Neural cell (in vitro differentiated cells): ENCODE results near the gene KRTAP4-7.

Source experiments
- POLR2AphosphoS5 ChIP-seq: IDR thresholded peaks from 2 replicates; pipeline ENCODE4 v1.6.1; 2012
- SMC3 ChIP-seq: fragments of 450-650 bp; conservative IDR thresholded peaks from 2 replicates; pipeline ENCODE4 v1.6.1; 2014; ENCODE audit warnings: antibody characterized with exemption, mild to moderate bottlenecking, moderate library complexity; ENCODE audit not compliant: poor library complexity
- TAF1 ChIP-seq: IDR thresholded peaks from 2 replicates; pipeline ENCODE4 v1.6.1; 2012; ENCODE audit warnings: low read depth
- TF ChIP-seq, protein P1 (sequence below): fragments of 450-650 bp; IDR thresholded peaks from 2 replicates; pipeline ENCODE4 v1.5.1; 2014; ENCODE audit warnings: antibody characterized with exemption, mild to moderate bottlenecking, moderate library complexity; ENCODE audit not compliant: poor library complexity, severe bottlenecking

DNA sequence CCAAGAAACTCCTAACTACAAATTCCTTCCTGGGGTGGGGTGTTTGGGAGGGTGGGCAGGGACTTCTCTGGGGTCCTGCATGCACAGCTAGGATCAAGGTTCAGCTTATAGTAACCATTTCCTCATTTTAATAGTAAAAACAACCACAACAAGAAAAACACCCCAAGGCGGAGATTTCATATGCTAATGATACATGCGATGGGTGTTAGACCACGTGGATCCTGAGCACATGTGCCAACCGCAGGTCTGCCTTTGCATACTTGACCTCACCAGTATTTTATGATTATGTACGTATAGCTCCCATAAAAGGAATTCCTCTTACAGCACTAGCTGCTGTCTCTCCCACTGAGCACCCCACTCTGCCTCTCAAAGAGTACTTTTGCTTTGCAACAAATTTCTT, 32.3 kb downstream of the KRTAP4-7 start:
- no peak for TF ChIP-seq SMC3
- TF ChIP-seq POLR2AphosphoS5, result no peak
- TF ChIP-seq, protein P1, sequence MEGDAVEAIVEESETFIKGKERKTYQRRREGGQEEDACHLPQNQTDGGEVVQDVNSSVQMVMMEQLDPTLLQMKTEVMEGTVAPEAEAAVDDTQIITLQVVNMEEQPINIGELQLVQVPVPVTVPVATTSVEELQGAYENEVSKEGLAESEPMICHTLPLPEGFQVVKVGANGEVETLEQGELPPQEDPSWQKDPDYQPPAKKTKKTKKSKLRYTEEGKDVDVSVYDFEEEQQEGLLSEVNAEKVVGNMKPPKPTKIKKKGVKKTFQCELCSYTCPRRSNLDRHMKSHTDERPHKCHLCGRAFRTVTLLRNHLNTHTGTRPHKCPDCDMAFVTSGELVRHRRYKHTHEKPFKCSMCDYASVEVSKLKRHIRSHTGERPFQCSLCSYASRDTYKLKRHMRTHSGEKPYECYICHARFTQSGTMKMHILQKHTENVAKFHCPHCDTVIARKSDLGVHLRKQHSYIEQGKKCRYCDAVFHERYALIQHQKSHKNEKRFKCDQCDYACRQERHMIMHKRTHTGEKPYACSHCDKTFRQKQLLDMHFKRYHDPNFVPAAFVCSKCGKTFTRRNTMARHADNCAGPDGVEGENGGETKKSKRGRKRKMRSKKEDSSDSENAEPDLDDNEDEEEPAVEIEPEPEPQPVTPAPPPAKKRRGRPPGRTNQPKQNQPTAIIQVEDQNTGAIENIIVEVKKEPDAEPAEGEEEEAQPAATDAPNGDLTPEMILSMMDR, result no peak
- no peak for TF ChIP-seq TAF1
